DND-41 (cell line): ENCODE measurements around the gene GPR146.

Experiments used
- ATAC-seq: fragments of 200-7000 bp; cut with Tn5 transposase; 3 replicates; pipeline ENCODE4 v1.9.1; 2021; ENCODE audit warnings: low read depth; ENCODE audit not compliant: insufficient read depth
- DNase-seq: peaks from one replicate; pipeline ENCODE4 v3.0.0-alpha.2; 2020
- H2AFZ ChIP-seq: 2 replicates; pipeline ENCODE4 v1.6.0; 2012; ENCODE audit warnings: low read depth, low read length
- H3K27ac ChIP-seq: 2 replicates; pipeline ENCODE4 v1.5.1; 2012; ENCODE audit warnings: low read length, inconsistent platforms
- H3K27me3 ChIP-seq: fragments of 200-600 bp; sonication (generic); 2 replicates; pipeline ENCODE4 v1.6.0; 2012; ENCODE audit warnings: low read length, mild to moderate bottlenecking, inconsistent platforms; ENCODE audit not compliant: insufficient read depth, poor library complexity
- H3K36me3 ChIP-seq: 2 replicates; pipeline ENCODE4 v1.5.1; 2012; ENCODE audit warnings: low read length, inconsistent platforms; ENCODE audit not compliant: insufficient read depth
- H3K4me1 ChIP-seq: 2 replicates; pipeline ENCODE4 v1.5.1; 2012; ENCODE audit warnings: mild to moderate bottlenecking, low read length; ENCODE audit not compliant: insufficient read depth
- H3K4me2 ChIP-seq: 2 replicates; pipeline ENCODE4 v1.6.0; 2012; ENCODE audit warnings: mild to moderate bottlenecking, moderate library complexity, low read length, inconsistent platforms; ENCODE audit not compliant: insufficient read depth
- H3K4me3 ChIP-seq, 2 experiments: fragments of 200-600 bp in 1 of 2; shearing (Covaris generic) in 1 of 2; 2 replicates each; pipeline ENCODE4 v1.5.1; 2012 to 2016; ENCODE audit warnings: inconsistent platforms in 2 of 2, low read length in 2 of 2, mild to moderate bottlenecking in 2 of 2, low read depth in 1 of 2, moderate library complexity in 1 of 2
- H3K79me2 ChIP-seq: 2 replicates; pipeline ENCODE4 v1.6.0; 2012; ENCODE audit warnings: low read length, inconsistent platforms; ENCODE audit not compliant: insufficient read depth
- H3K9ac ChIP-seq: 2 replicates; pipeline ENCODE4 v1.6.0; 2012; ENCODE audit warnings: low read depth, mild to moderate bottlenecking, inconsistent platforms, low read length, moderate library complexity
- H3K9me3 ChIP-seq: 2 replicates; pipeline ENCODE4 v1.5.1; 2012; ENCODE audit warnings: low read length, moderate library complexity, mild to moderate bottlenecking, inconsistent platforms; ENCODE audit not compliant: insufficient read depth, severe bottlenecking
- H4K20me1 ChIP-seq: 2 replicates; pipeline ENCODE4 v1.6.0; 2012; ENCODE audit warnings: low read length; ENCODE audit not compliant: insufficient read depth
- CTCF ChIP-seq: IDR thresholded peaks from 2 replicates; pipeline ENCODE4 v1.5.1; 2012; ENCODE audit warnings: borderline replicate concordance, low read length, moderate library complexity, mild to moderate bottlenecking; ENCODE audit not compliant: poor library complexity, severe bottlenecking; ENCODE audit errors: extremely low read depth
- EZH2 ChIP-seq: IDR thresholded peaks from 3 replicates; pipeline ENCODE4 v1.6.1; 2012; ENCODE audit warnings: borderline replicate concordance, low read depth, mild to moderate bottlenecking, moderate library complexity, low read length, inconsistent platforms; ENCODE audit not compliant: severe bottlenecking

The GPR146 gene

GRCh38 chr7:1054438-1054837, 10.1 kb downstream of the GPR146 start:
- TF ChIP-seq EZH2 (no peak), CTCF (no peak)
- H3K4me2 ChIP-seq: no peak overlapping the region
- no peaks in the 10 kb centered on the region for H3K4me1 ChIP-seq
- DNase-seq: no peak
- no peak overlapping the region for H2AFZ ChIP-seq
- H3K27me3 ChIP-seq: no peaks in the 10 kb centered on the region
- H3K27ac ChIP-seq: no peak overlapping the region
- no peaks in the 10 kb centered on the region for H3K79me2 ChIP-seq
- peaks cover 34% of the 10 kb centered on the region for H4K20me1 ChIP-seq
- H3K9me3 ChIP-seq: no peaks in the 10 kb centered on the region
- no peak for ATAC-seq
- peaks cover 8% of the 10 kb centered on the region for H3K36me3 ChIP-seq
- no peak overlapping the region for H3K4me3 ChIP-seq
- no peak overlapping the region for H3K9ac ChIP-seq

GRCh38 chr7:1054861-1055450, 10.6 kb downstream of the GPR146 start:
- ATAC-seq: peak; percentile 45; the same call in 1 of the 3 replicates
- Histone ChIP-seq H3K79me2 (no peaks in the 10 kb centered on the region), H3K27me3 (no peaks in the 10 kb centered on the region), H3K4me3 (no peak overlapping the region), H3K9ac (no peak overlapping the region), H4K20me1 (peaks cover 30% of the 10 kb centered on the region), H3K27ac (no peak overlapping the region), H3K4me2 (no peak overlapping the region), H3K36me3 (peaks cover 8% of the 10 kb centered on the region), H3K9me3 (no peaks in the 10 kb centered on the region), H2AFZ (no peak overlapping the region), H3K4me1 (no peaks in the 10 kb centered on the region)
- TF ChIP-seq EZH2 (no peak), CTCF (no peak)
- DNase-seq: peak; percentile 41

- Histone ChIP-seq H2AFZ (no peak overlapping the region), H3K79me2 (no peaks in the 10 kb centered on the region), H3K9ac (no peak overlapping the region), H3K4me3 (no peak overlapping the region), H3K4me1 (no peaks in the 10 kb centered on the region), H3K9me3 (no peaks in the 10 kb centered on the region), H4K20me1 (peaks cover 25% of the 10 kb centered on the region), H3K27ac (no peak overlapping the region), H3K27me3 (no peaks in the 10 kb centered on the region), H3K36me3 (peaks cover 8% of the 10 kb centered on the region), H3K4me2 (no peak overlapping the region)
- ATAC-seq (peak; percentile 22; the same call in 1 of the 3 replicates), DNase-seq (no peak)
- TF ChIP-seq CTCF: no peak
- no peak for TF ChIP-seq EZH2
These were observed 11.2 kb downstream of the GPR146 start for GRCh38 chr7:1055491-1055955.
